Measurements from ENCODE around the gene COLQ.

- TF ChIP-seq, protein P1, sequence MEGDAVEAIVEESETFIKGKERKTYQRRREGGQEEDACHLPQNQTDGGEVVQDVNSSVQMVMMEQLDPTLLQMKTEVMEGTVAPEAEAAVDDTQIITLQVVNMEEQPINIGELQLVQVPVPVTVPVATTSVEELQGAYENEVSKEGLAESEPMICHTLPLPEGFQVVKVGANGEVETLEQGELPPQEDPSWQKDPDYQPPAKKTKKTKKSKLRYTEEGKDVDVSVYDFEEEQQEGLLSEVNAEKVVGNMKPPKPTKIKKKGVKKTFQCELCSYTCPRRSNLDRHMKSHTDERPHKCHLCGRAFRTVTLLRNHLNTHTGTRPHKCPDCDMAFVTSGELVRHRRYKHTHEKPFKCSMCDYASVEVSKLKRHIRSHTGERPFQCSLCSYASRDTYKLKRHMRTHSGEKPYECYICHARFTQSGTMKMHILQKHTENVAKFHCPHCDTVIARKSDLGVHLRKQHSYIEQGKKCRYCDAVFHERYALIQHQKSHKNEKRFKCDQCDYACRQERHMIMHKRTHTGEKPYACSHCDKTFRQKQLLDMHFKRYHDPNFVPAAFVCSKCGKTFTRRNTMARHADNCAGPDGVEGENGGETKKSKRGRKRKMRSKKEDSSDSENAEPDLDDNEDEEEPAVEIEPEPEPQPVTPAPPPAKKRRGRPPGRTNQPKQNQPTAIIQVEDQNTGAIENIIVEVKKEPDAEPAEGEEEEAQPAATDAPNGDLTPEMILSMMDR (IDR thresholded peaks at IDR 0.05): no peak
- no peak for TF ChIP-seq POLR2A (IDR thresholded peaks at IDR 0.05)
These were observed 118.0 kb downstream of the COLQ start for GRCh38 chr3:15403495-15403894.
